GM23338 (cell line): ENCODE results near the gene UGT2B15. TPM values are rescaled to one million over a fixed set of nuclear protein-coding genes. Genes with fewer than 3 reads are reported as not detected.

Experiments
- ATAC-seq: fragments of 200-7000 bp; cut with Tn5 transposase; 3 replicates; pipeline ENCODE4 v1.9.1; 2020
- DNase-seq: peaks from one replicate; pipeline ENCODE4 v3.0.0-alpha.2; 2015; ENCODE audit warnings: low spot score
- H2AFZ ChIP-seq: fragments of 200-600 bp; sonication (generic); 2 replicates; pipeline ENCODE4 v1.8.0; 2016; ENCODE audit warnings: antibody characterized with exemption, mild to moderate bottlenecking, moderate library complexity
- H3F3A ChIP-seq: fragments of 200-600 bp; sonication (generic); replicated peaks from 2 replicates; pipeline ENCODE4 v1.8.0; 2017; ENCODE audit warnings: antibody characterized with exemption, mixed run types, low read depth
- H3K27ac ChIP-seq: fragments of 200-600 bp; sonication (generic); 2 replicates; pipeline ENCODE4 v1.6.1; 2016; ENCODE audit warnings: low read depth
- H3K27me3 ChIP-seq: fragments of 200-600 bp; sonication (generic); 2 replicates; pipeline ENCODE4 v1.8.0; 2016; ENCODE audit warnings: mild to moderate bottlenecking, mixed run types, moderate library complexity; ENCODE audit not compliant: insufficient read depth
- H3K36me3 ChIP-seq: fragments of 200-600 bp; sonication (generic); 2 replicates; pipeline ENCODE4 v1.8.0; 2016; ENCODE audit warnings: mild to moderate bottlenecking; ENCODE audit not compliant: insufficient read depth
- H3K4me1 ChIP-seq: fragments of 200-600 bp; sonication (generic); 2 replicates; pipeline ENCODE4 v1.8.0; 2016; ENCODE audit warnings: mild to moderate bottlenecking, moderate library complexity; ENCODE audit not compliant: insufficient read depth
- H3K4me2 ChIP-seq: fragments of 200-600 bp; sonication (generic); 2 replicates; pipeline ENCODE4 v1.7.1; 2017; ENCODE audit warnings: mixed run types
- H3K4me3 ChIP-seq: fragments of 200-600 bp; sonication (generic); 2 replicates; pipeline ENCODE4 v1.6.1; 2016; ENCODE audit warnings: mixed run types
- H3K79me2 ChIP-seq: fragments of 200-600 bp; sonication (generic); replicated peaks from 2 replicates; pipeline ENCODE4 v1.8.0; 2017; ENCODE audit warnings: mild to moderate bottlenecking; ENCODE audit not compliant: insufficient read depth
- H3K9me2 ChIP-seq: fragments of 200-600 bp; sonication (generic); 2 replicates; pipeline ENCODE4 v1.8.0; 2017; ENCODE audit not compliant: insufficient read depth
- H4K20me1 ChIP-seq: fragments of 200-600 bp; sonication (generic); replicated peaks from 2 replicates; pipeline ENCODE4 v1.8.0; 2017; ENCODE audit warnings: mild to moderate bottlenecking; ENCODE audit not compliant: insufficient read depth
- H3K27ac Mint-ChIP-seq: 2 replicates; pipeline ENCODE4 v1.8.0; 2020; ENCODE audit warnings: inconsistent platforms, mild to moderate bottlenecking, moderate library complexity, mixed read lengths
- H3K27me3 Mint-ChIP-seq: 3 replicates; pipeline ENCODE4 v1.8.0; 2022; ENCODE audit warnings: low read depth, mild to moderate bottlenecking, moderate library complexity, mixed read lengths, inconsistent platforms; ENCODE audit not compliant: insufficient read depth, poor library complexity
- H3K36me3 Mint-ChIP-seq: 3 replicates; pipeline ENCODE4 v1.8.0; 2021; ENCODE audit warnings: low read depth, mild to moderate bottlenecking, inconsistent platforms, moderate library complexity, mixed read lengths
- H3K4me1 Mint-ChIP-seq: 3 replicates; pipeline ENCODE4 v1.8.0; 2020; ENCODE audit warnings: mild to moderate bottlenecking, inconsistent platforms, mixed read lengths
- H3K4me3 Mint-ChIP-seq: 3 replicates; pipeline ENCODE4 v1.8.0; 2021; ENCODE audit warnings: moderate library complexity, mild to moderate bottlenecking, inconsistent platforms, mixed read lengths
- H3K9me3 Mint-ChIP-seq: 3 replicates; pipeline ENCODE4 v1.8.0; 2020; ENCODE audit warnings: moderate library complexity, mild to moderate bottlenecking, inconsistent platforms, mixed read lengths
- CREB1 ChIP-seq: fragments of 250-450 bp; sonication (Bioruptor Pico); IDR thresholded peaks from 2 replicates; pipeline ENCODE4 v1.5.0; 2020; ENCODE audit warnings: low read depth, mild to moderate bottlenecking, moderate library complexity
- EZH2 ChIP-seq: fragments of 200-600 bp; sonication (generic); IDR thresholded peaks from one replicate; pipeline ENCODE4 v1.8.0; 2017; ENCODE audit warnings: antibody characterized with exemption, mild to moderate bottlenecking, low read depth; ENCODE audit not compliant: unreplicated experiment
- EZH2phosphoT487 ChIP-seq: fragments of 200-600 bp; sonication (generic); IDR thresholded peaks from one replicate; pipeline ENCODE4 v1.8.1; 2018; ENCODE audit warnings: antibody characterized with exemption; ENCODE audit not compliant: unreplicated experiment
- JUNB ChIP-seq: IDR thresholded peaks from one replicate; pipeline ENCODE4 v1.6.1; 2016; ENCODE audit warnings: antibody characterized with exemption; ENCODE audit not compliant: unreplicated experiment
- NANOG ChIP-seq: IDR thresholded peaks from 2 replicates; pipeline ENCODE4 v1.6.1; 2016; ENCODE audit warnings: antibody characterized with exemption, borderline replicate concordance
- STAT1 ChIP-seq: IDR thresholded peaks from one replicate; pipeline ENCODE4 v1.6.1; 2016; ENCODE audit warnings: antibody characterized with exemption; ENCODE audit not compliant: unreplicated experiment
- ZNF114 ChIP-seq: fragments of 250-450 bp; sonication (Bioruptor Pico); IDR thresholded peaks from 2 replicates; pipeline ENCODE4 v1.5.0; 2020; ENCODE audit warnings: mild to moderate bottlenecking, moderate library complexity
- ZNF331 ChIP-seq: fragments of 250-450 bp; sonication (Bioruptor Pico); IDR thresholded peaks from 2 replicates; pipeline ENCODE4 v1.5.0; 2020; ENCODE audit warnings: low read depth, mild to moderate bottlenecking, moderate library complexity
- polyA plus RNA-seq: library from polyadenylated mRNA; unstranded; fragments of >200 nt; fragmentation: Nextera tagmentation; extraction: Ambion mirVana; gene quantifications from 2 replicates; pipeline ENCODE4 v1.2.1, GENCODE V29; 2016
- total RNA-seq: library from RNA; depleted of rRNA; stranded (reverse); fragments of >200 nt; shearing (Covaris generic); gene quantifications from 2 replicates; pipeline ENCODE4 v1.2.3, GENCODE V29; 2014
- TF ChIP-seq, protein P1 (sequence below), 2 experiments: fragments of 200-600 bp in 1 of 2; sonication (generic) in 1 of 2; conservative IDR thresholded peaks; 2 replicates each; pipeline versions ENCODE4 v1.5.1 to v1.6.1; 2016 to 2017; ENCODE audit warnings: antibody characterized with exemption in 2 of 2, low read depth in 2 of 2, mild to moderate bottlenecking in 2 of 2, moderate library complexity in 1 of 2
- TF ChIP-seq, protein P2 (sequence below): IDR thresholded peaks from one replicate; pipeline ENCODE4 v1.6.1; 2018; ENCODE audit warnings: antibody characterized with exemption; ENCODE audit not compliant: unreplicated experiment

Gene UGT2B15
- total and polyA plus RNA-seq, 2 experiments from 2014 or later: not detected

DNA sequence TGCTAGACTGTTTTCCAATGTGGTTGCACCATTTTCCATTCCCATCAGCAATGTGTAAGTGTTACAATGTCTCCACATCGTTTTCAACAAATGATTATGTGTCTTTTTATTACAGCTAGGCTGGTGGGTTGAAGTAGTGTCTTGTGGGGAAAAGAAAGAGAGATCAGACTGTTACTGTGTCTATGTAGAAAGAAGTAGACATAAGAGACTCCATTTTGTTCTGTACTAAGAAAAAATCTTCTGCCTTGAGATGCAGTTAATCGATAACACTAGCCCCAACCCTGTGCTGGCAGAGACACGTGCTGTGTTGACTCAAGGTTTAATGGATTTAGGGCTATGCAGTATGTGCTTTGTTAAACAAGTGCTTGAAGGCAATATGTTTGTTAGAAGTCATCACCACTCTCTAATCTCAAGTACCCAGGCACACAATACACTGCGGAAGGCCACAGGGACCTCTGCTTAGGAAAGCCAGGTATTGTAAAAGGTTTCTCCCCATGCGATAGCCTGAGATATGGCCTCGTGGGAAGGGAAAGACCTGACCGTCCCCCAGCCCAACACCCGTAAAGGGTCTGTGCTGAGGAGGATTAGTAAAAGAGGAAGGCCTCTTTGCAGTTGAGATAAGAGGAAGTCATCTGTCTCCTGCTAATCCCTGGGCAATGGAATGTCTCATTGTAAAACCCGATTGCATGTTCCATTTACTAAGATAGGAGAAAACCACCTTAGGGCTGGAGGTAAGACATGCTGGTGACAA, 23.0 kb upstream of the UGT2B15 start:
- H3K4me2 ChIP-seq: no peak overlapping the region
- no peak overlapping the region for H3K4me3 Mint-ChIP-seq
- TF ChIP-seq, protein P1, sequence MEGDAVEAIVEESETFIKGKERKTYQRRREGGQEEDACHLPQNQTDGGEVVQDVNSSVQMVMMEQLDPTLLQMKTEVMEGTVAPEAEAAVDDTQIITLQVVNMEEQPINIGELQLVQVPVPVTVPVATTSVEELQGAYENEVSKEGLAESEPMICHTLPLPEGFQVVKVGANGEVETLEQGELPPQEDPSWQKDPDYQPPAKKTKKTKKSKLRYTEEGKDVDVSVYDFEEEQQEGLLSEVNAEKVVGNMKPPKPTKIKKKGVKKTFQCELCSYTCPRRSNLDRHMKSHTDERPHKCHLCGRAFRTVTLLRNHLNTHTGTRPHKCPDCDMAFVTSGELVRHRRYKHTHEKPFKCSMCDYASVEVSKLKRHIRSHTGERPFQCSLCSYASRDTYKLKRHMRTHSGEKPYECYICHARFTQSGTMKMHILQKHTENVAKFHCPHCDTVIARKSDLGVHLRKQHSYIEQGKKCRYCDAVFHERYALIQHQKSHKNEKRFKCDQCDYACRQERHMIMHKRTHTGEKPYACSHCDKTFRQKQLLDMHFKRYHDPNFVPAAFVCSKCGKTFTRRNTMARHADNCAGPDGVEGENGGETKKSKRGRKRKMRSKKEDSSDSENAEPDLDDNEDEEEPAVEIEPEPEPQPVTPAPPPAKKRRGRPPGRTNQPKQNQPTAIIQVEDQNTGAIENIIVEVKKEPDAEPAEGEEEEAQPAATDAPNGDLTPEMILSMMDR (conservative IDR thresholded peaks at IDR 0.05; ENCODE audit: low read depth in 2 of 2): no peak
- no peak for TF ChIP-seq NANOG
- no peak for TF ChIP-seq STAT1
- TF ChIP-seq CREB1 (CRISPR knock-in tag): no peak
- no peak for TF ChIP-seq ZNF331
- TF ChIP-seq JUNB: no peak
- TF ChIP-seq ZNF114 (CRISPR knock-in tag): no peak
- no peak for TF ChIP-seq EZH2
- TF ChIP-seq, protein P2, sequence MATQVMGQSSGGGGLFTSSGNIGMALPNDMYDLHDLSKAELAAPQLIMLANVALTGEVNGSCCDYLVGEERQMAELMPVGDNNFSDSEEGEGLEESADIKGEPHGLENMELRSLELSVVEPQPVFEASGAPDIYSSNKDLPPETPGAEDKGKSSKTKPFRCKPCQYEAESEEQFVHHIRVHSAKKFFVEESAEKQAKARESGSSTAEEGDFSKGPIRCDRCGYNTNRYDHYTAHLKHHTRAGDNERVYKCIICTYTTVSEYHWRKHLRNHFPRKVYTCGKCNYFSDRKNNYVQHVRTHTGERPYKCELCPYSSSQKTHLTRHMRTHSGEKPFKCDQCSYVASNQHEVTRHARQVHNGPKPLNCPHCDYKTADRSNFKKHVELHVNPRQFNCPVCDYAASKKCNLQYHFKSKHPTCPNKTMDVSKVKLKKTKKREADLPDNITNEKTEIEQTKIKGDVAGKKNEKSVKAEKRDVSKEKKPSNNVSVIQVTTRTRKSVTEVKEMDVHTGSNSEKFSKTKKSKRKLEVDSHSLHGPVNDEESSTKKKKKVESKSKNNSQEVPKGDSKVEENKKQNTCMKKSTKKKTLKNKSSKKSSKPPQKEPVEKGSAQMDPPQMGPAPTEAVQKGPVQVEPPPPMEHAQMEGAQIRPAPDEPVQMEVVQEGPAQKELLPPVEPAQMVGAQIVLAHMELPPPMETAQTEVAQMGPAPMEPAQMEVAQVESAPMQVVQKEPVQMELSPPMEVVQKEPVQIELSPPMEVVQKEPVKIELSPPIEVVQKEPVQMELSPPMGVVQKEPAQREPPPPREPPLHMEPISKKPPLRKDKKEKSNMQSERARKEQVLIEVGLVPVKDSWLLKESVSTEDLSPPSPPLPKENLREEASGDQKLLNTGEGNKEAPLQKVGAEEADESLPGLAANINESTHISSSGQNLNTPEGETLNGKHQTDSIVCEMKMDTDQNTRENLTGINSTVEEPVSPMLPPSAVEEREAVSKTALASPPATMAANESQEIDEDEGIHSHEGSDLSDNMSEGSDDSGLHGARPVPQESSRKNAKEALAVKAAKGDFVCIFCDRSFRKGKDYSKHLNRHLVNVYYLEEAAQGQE: no peak
- no peak for TF ChIP-seq EZH2phosphoT487
- H3K4me3 ChIP-seq: no peak overlapping the region
- no peaks in the 10 kb centered on the region for H3K27me3 ChIP-seq
- H3K36me3 ChIP-seq: peaks cover 6% of the 10 kb centered on the region; the same call in 1 of the 2 replicates
- H3K9me3 Mint-ChIP-seq: peaks cover 11% of the 10 kb centered on the region
- no peaks in the 10 kb centered on the region for H3F3A ChIP-seq
- peaks cover 12% of the 10 kb centered on the region; the same call in 1 of the 3 replicates for H3K36me3 Mint-ChIP-seq
- H3K4me1 Mint-ChIP-seq: no peaks in the 10 kb centered on the region; the same call in 2 of the 3 replicates
- no peak for DNase-seq
- H3K9me2 ChIP-seq: no peaks in the 10 kb centered on the region
- no peak overlapping the region for H3K27ac ChIP-seq
- no peak for ATAC-seq
- H3K27me3 Mint-ChIP-seq: no peaks in the 10 kb centered on the region
- H2AFZ ChIP-seq: no peak overlapping the region
- no peaks in the 10 kb centered on the region for H4K20me1 ChIP-seq
- H3K79me2 ChIP-seq: no peaks in the 10 kb centered on the region
- no peak overlapping the region for H3K27ac Mint-ChIP-seq
- H3K4me1 ChIP-seq: no peaks in the 10 kb centered on the region
